ENCODE measurements around the gene TUBGCP2.

GRCh38 chr10:133346413-133346812, 37.7 kb upstream of the TUBGCP2 start:
- TF ChIP-seq, protein P1, sequence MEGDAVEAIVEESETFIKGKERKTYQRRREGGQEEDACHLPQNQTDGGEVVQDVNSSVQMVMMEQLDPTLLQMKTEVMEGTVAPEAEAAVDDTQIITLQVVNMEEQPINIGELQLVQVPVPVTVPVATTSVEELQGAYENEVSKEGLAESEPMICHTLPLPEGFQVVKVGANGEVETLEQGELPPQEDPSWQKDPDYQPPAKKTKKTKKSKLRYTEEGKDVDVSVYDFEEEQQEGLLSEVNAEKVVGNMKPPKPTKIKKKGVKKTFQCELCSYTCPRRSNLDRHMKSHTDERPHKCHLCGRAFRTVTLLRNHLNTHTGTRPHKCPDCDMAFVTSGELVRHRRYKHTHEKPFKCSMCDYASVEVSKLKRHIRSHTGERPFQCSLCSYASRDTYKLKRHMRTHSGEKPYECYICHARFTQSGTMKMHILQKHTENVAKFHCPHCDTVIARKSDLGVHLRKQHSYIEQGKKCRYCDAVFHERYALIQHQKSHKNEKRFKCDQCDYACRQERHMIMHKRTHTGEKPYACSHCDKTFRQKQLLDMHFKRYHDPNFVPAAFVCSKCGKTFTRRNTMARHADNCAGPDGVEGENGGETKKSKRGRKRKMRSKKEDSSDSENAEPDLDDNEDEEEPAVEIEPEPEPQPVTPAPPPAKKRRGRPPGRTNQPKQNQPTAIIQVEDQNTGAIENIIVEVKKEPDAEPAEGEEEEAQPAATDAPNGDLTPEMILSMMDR (IDR thresholded peaks at IDR 0.05): no peak
- no peak for TF ChIP-seq POLR2A (IDR thresholded peaks at IDR 0.05)
